ENCODE results near the gene IFITM2. TPM values are rescaled to one million over a fixed set of nuclear protein-coding genes. Genes with fewer than 3 reads are reported as not detected.
A peak's percentile ranks its signal among the peaks of the same experiment; 100 is the strongest.

Gene IFITM2
- total RNA-seq, 1 experiment from 2014 or later = 89.8 TPM

- DNase-seq (ENCODE audit: low read depth) = no peak
These were observed 14.3 kb upstream of the IFITM2 start for GRCh38 chr11:293271-293851.

DNA sequence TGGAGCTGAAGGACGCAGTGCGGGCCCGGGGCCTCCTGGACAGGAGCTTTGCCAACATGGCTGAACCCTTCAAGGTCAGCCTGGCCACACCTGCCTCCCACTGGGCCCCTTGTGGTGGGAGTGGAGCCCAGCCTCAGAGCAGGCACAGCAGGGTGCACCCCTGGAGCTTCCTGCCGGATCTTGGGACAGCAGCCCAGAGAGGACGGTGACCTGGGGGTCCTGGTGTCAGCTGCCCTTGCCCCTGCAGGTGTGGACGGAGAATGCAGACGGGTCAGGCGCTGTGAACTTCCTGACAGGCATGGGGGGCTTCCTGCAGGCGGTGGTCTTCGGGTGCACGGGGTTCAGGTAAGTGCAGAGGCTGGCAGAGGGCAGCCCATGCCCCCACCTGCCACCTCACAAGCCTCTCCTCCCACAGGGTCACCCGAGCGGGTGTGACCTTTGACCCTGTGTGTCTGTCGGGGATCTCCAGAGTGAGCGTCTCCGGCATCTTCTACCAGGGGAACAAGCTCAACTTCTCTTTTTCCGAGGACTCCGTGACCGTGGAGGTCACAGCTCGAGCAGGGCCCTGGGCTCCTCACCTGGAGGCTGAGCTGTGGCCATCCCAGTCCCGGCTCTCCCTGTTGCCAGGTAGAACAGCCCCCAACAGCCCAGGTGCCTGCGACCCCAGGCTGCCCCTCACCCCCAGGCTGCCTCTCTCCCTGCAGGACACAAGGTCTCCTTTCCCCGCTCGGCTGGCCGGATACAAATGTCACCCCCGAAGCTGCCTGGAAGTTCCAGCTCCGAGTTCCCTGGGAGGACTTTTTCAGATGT, 13.6 kb upstream of the IFITM2 start:
- no peak for DNase-seq (ENCODE audit: low read depth)

- no peak for DNase-seq (ENCODE audit: low read depth)
These were observed 12.8 kb upstream of the IFITM2 start for GRCh38 chr11:294780-295179.

DNA sequence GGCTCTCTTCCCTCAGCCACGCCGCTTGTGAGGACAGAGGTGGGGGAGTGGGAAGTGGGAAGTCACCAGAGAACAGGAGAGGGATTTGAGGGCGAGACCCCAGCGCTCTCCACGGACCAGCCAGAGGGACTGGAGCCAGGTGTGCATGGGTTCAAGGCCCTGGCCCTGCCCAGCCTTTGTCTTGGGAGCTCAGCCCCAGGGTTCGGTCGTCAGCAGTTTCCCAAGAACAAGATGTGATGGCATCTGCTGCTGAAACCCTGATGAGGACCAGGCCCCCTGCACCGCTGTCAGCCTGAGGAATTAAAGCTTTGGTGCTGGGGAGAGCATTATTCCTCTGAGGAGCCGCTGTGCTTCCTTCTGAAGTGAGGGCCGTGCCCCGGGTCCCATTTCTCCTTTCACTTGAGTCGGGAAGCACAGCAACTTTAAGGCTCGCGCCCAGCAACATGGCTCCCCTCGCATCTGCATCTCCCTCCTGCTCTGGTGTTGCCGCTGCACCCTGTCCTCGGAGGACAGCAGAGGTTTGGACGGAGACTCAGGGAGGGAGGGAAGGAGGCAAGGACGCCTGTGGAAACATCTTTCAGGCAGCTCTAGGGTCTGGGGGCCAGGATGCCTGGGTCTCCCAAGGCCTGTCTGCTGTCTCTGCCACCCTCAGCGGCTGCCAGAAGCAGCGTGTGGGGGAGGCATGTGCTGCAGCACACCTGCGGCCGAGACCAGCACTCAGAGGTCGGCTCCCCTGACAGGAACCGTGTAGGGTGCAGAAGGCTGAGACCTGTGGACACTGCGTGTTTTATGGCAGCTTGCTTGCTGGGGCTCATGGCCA, 12.1 kb upstream of the IFITM2 start:
- DNase-seq (ENCODE audit: low read depth) = no peak

- no peak for DNase-seq (ENCODE audit: low read depth)
These were observed 11.2 kb upstream of the IFITM2 start for GRCh38 chr11:296171-297050.

DNA sequence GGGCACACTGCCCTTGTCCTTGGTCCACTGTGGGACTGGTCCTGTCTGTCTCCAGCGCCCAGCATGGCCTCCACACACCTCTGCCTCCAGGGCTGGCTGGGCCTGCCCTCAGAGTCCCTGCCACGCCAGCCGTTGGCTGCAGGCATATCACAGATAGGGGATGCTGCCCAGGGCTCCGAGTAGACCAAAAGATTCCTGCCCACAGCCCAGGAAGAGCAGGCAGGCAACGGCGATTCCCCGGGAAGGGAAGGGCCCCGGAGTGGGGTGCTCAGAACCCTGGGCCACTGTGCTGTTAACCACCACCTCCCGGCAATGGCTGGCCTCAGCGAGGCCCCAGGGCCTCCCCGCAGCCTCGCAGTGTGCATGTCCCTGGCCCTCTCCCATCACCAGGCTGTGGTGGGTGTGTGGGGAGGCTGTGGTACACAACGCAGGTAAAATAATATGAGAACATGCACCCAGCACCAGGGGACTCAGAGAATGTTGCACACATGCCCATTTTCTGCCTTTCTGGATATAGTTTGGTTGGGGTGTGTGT, 10.5 kb upstream of the IFITM2 start:
- DNase-seq (ENCODE audit: low read depth) = no peak

DNA sequence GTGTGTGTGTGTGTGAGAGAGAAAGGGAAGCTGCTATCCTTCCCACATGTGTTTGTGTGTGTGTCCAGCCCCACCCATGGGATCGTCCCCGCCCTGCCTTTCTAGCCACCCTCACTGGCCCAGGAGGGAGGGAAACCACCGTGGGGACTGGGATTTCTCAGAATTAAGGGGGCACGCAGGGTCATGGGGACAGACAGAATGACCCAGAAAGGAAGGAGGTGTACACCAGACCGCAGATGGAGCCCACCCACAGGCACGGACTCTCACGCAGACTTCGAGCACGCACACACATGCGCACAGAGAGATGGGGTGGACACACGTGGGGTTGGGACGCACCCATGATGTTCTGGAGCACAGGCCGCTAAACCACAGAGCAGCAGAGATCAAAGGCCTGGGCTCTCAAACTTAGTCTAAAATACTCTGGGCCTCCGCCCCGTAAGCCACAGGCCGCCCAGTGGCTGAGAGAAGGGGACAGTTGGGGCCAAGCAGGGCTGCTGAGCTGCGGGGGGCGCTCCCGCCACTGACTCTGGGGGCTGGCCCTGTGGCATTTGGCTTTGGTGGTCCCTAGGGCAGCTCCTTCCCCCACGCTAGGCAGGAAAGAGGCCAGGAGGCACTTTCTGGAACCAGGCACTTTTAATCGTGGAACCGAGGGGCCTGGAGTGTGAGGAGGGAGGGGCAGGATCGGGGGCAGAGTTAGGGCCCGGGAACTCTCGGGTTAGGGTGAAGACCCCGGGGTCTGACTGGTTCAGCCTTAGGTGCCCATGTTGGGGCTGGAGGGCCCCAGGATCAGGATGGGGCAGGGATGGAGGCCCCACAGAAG, 9.8 kb upstream of the IFITM2 start:
- DNase-seq (ENCODE audit: low read depth) = no peak

- no peak for DNase-seq (ENCODE audit: low read depth)
These were observed 9.1 kb upstream of the IFITM2 start for GRCh38 chr11:298406-299065.

DNA sequence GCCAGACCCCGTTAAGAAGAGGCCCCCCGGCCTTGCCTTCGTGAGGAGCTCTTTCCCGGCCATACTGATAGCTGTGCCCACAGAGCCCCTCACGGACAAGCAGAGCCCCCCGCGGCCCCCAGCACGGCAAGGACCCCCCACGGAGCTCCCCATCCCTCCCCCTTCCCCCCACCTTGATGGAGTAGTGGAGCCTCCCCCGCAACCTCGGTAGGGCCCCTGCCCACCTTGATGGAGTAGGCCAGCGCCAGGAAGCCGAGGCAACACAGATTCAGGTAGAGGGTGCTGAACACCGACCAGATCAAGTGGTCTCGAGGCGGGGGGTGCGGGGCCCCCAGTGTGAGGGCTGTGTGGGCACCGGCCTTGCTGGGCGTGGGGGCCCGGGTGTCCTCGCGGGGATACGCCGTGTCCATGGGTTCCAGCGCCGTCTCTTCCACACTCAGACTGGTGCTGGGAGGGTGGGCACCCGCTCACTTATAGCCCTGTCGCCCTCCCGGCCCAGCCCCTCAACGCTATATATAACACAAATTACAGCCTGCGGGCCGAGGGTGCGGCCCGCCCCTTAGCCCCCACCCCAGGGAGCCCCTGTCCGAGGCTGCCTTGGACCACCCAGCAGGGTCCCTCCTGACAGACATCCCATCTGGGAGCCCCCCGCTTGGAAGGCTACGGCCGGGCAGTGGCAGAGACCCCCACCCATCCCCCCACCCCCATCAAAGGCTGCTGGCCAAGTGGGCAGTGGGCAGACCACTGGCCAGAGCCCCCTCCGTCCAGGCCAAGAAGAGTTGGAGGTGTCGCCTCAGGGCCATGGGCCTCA, 8.3 kb upstream of the IFITM2 start, which contains the start of gene IFITM5:
TSS of gene IFITM5 (minus strand) at position 446 of the 811 bp plus-strand sequence. CDS start at position 410, 36 bp downstream.
- no peak for DNase-seq (ENCODE audit: low read depth)

- no peak for DNase-seq (ENCODE audit: low read depth)
These were observed 7.5 kb upstream of the IFITM2 start for GRCh38 chr11:299951-300735.

GRCh38 chr11:303363-303762, 4.3 kb upstream of the IFITM2 start:
- no peak for DNase-seq (ENCODE audit: low read depth)

DNA sequence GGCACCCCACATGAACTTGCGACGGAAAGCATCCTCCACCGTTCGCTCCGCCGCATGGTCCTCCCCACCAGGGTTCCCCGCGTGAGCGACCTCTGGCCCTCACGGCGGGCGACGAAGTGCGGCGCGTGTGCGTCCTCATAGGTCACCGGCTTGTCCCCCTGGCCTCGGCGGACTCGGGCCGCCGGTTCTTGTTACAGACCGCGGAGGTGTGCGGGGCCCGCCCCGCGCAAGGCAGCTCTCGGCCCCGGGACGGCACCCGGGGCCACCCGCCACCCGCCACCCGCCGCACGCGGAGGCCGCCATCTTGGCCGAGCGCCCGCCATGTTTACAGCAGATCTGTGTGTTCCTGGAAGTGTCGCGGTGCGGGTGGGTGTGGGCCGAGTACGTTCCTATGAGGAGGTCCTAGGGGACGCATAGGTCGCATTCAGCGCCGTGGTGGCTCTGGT, 3.5 kb upstream of the IFITM2 start:
- DNase-seq (ENCODE audit: low read depth) = no peak

GRCh38 chr11:304915-305843, 2.4 kb upstream of the IFITM2 start:
- peak; percentile 69 for DNase-seq (ENCODE audit: low read depth)

GRCh38 chr11:305844-306211, 1.8 kb upstream of the IFITM2 start:
- no peak for DNase-seq (ENCODE audit: low read depth)

- DNase-seq (ENCODE audit: low read depth) = no peak
These were observed 808 bp upstream of the IFITM2 start for GRCh38 chr11:306645-307371.
